Measurements from ENCODE around the gene ARID5A.
"Not testable (repeated sequence)": the region's sequence is repeated elsewhere in the genome, so short reads cannot be mapped to it uniquely, and the experiment has no call there.

The ARID5A gene

DNA sequence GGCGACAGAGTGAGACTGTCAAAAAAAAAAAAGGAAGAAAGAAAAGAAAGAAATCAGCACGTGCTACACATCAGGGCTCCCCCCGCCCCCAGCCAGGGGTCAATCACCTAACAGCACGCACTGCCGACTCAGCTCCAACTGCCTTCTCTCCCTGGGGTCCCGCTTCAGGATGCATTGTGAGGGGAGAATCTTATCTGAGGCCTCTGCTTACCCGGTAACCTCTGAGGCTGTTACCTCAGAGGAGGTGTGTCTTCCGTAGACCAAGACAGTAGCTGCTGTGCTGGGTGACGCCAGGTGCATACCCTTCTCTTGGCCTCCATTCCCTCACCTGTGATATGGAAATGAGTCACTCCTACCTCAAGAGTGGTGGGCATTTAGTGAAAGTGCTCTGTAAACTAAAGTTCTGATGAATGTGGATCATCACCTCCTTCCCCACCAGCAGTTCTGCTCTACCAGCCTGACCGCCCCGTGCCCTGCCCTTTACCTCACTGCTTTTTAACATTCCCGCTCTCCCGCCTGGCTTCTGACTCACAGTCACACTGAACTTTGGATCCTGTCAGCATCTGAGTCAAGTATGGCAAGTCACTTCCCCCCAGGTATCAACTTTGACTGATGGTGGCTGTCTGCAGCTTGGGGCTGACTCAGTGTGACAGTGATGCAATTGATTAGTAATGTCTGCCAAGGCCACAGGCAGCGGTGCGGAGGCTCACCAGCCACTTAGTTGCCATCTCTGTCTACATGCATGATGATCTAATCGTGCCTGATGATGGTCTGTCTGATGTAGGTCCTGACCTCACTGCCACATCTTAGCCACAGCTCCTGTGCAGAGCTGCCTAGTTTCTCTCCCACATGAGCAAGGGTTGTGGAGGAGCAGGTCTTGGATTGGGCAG is 20.1 kb downstream of the ARID5A start:
- no peak overlapping the region for H3K4me3 ChIP-seq (ENCODE audit: low read length)

DNA sequence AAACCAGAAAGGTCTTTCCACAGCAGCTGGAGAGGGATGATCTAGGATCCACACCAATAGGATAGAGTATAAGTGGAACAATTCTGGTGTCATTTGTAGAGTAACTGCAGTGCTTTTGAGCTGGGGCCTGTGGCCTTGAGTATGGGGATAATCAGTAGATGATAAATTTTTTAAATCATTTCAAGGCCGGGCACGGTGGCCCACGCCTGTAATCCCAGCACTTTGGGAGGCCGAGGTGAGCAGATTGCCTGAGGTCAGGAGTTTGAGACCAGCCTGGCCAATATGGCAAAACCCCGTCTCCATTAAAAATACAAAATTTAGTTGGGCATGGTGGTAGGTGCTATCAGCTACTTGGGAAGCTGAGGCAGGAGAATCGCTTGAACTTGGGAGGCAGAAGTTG is 20.9 kb downstream of the ARID5A start:
- not testable (repeated sequence) for H3K4me3 ChIP-seq (ENCODE audit: low read length); H3K4me1 ChIP-seq (ENCODE audit: insufficient read depth, low read length); H3K27ac ChIP-seq (ENCODE audit: low read length); H3K36me3 ChIP-seq (ENCODE audit: insufficient read depth, low read depth, low read length); H3K27me3 ChIP-seq (ENCODE audit: insufficient read depth, low read length); H3K9me3 ChIP-seq (ENCODE audit: insufficient read depth, low read depth, low read length); H3K9ac ChIP-seq (ENCODE audit: low read depth, low read length)

More for the DNA sequence above, 20.1 kb downstream of the ARID5A start:
- H3K9me3 ChIP-seq (ENCODE audit: insufficient read depth, low read depth, low read length), result no peaks in the 10 kb centered on the region
- H3K27me3 ChIP-seq (ENCODE audit: insufficient read depth, low read length), result no peaks in the 10 kb centered on the region
- H3K36me3 ChIP-seq (ENCODE audit: insufficient read depth, low read depth, low read length), result no peaks in the 10 kb centered on the region
- no peak overlapping the region for H3K9ac ChIP-seq (ENCODE audit: low read depth, low read length)
- H3K27ac ChIP-seq (ENCODE audit: low read length), result no peak overlapping the region
- no peaks in the 10 kb centered on the region for H3K4me1 ChIP-seq (ENCODE audit: insufficient read depth, low read length)

DNA sequence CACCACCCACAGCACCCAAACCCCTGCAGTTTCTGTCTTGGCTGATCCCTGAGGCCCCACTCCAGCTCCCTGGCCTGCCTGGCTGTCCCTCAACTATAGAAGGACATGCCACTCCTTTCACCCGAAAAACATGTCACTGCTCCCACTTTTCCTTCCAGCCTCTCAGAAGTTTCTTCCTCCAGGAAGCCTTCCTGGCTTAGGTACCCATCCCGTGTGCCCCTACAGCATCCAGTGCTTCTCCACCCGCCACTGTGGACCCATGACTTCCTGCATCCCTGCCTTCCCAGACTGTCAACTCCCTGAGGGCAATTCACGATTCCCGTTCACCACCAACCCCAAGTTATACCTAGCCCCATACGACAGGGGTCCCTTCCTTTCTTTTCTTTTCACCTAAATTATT is 21.5 kb downstream of the ARID5A start:
- H3K9me3 ChIP-seq (ENCODE audit: insufficient read depth, low read depth, low read length), result no peaks in the 10 kb centered on the region
- no peak overlapping the region for H3K27ac ChIP-seq (ENCODE audit: low read length)
- H3K27me3 ChIP-seq (ENCODE audit: insufficient read depth, low read length), result no peaks in the 10 kb centered on the region
- H3K9ac ChIP-seq (ENCODE audit: low read depth, low read length), result no peak overlapping the region
- H3K4me3 ChIP-seq (ENCODE audit: low read length), result no peak overlapping the region
- H3K4me1 ChIP-seq (ENCODE audit: insufficient read depth, low read length), result no peaks in the 10 kb centered on the region
- no peaks in the 10 kb centered on the region for H3K36me3 ChIP-seq (ENCODE audit: insufficient read depth, low read depth, low read length)

DNA sequence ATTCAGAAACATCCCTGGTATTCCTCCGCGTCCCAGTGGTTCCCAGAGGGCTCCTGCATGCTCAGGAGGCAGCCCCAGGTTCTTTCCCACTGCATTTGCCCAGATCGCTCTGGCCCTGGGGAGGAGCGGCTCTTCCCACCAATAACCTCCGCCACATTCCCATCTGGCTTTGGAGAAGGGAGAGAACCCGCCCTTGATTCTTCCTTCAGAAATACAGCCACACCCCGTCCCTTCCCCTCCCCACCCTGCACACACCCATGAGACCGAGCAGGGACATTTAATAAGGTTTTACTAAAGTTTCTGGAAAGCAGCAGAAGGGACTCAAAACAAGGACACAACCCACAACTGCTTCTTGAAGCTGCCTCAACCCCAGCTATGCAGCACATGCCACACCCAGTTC is 21.9 kb downstream of the ARID5A start:
- Histone ChIP-seq H3K4me3 (ENCODE audit: low read length) (no peak overlapping the region), H3K36me3 (ENCODE audit: insufficient read depth, low read depth, low read length) (no peaks in the 10 kb centered on the region), H3K4me1 (ENCODE audit: insufficient read depth, low read length) (no peaks in the 10 kb centered on the region), H3K27ac (ENCODE audit: low read length) (no peak overlapping the region), H3K9ac (ENCODE audit: low read depth, low read length) (no peak overlapping the region), H3K9me3 (ENCODE audit: insufficient read depth, low read depth, low read length) (no peaks in the 10 kb centered on the region), H3K27me3 (ENCODE audit: insufficient read depth, low read length) (no peaks in the 10 kb centered on the region)

DNA sequence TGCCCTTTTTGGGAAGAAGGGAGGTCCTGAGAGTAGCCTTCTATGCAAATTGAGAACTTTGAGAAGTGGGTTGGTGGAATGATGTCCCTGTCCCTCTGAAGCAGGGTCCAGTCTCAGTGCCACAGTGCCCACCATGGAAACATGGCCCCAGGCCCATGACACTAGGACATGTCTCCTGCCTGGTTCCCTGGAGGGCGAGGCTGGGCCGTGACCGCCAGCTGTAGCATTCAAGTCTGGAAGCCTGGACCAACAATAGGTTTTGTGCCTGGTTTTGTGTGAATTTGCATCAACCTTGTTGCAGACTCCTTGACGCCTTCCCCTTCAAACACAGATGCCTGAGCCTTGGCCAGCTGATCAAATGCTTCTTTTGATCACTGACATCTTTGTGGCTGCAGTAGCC is 27.5 kb downstream of the ARID5A start:
- no peak overlapping the region for H3K9ac ChIP-seq (ENCODE audit: low read depth, low read length)
- no peaks in the 10 kb centered on the region for H3K27me3 ChIP-seq (ENCODE audit: insufficient read depth, low read length)
- no peak overlapping the region for H3K4me3 ChIP-seq (ENCODE audit: low read length)
- peaks cover 11% of the 10 kb centered on the region; the same call in 1 of the 2 replicates for H3K4me1 ChIP-seq (ENCODE audit: insufficient read depth, low read length)
- no peaks in the 10 kb centered on the region for H3K36me3 ChIP-seq (ENCODE audit: insufficient read depth, low read depth, low read length)
- H3K27ac ChIP-seq (ENCODE audit: low read length), result no peak overlapping the region
- no peaks in the 10 kb centered on the region for H3K9me3 ChIP-seq (ENCODE audit: insufficient read depth, low read depth, low read length)

DNA sequence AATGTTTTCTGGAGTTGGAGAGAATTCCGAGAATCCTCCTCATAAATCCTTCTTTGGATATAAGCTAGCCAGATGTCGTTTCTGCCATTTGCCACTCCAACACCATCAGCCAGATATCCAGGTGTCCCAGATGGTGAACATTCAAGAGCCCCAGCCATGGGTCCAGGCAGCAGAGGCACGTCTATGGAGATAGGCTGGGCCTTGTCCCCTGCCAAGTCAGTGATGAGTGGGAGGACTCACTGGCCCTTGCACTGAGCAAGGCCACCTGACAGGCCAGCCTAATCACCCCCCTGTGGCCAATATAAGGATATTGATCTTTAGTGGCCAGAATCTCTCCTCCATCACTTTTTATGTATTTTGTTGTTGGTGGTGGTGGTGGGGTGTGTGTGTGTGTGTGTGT is 28.0 kb downstream of the ARID5A start:
- Histone ChIP-seq H3K27me3 (ENCODE audit: insufficient read depth, low read length) (no peaks in the 10 kb centered on the region), H3K36me3 (ENCODE audit: insufficient read depth, low read depth, low read length) (no peaks in the 10 kb centered on the region), H3K9ac (ENCODE audit: low read depth, low read length) (no peak overlapping the region), H3K27ac (ENCODE audit: low read length) (no peak overlapping the region), H3K4me3 (ENCODE audit: low read length) (peak overlapping the region; percentile 19; the same call in 1 of the 2 replicates), H3K9me3 (ENCODE audit: insufficient read depth, low read depth, low read length) (no peaks in the 10 kb centered on the region), H3K4me1 (ENCODE audit: insufficient read depth, low read length) (peaks cover 11% of the 10 kb centered on the region; the same call in 1 of the 2 replicates)

DNA sequence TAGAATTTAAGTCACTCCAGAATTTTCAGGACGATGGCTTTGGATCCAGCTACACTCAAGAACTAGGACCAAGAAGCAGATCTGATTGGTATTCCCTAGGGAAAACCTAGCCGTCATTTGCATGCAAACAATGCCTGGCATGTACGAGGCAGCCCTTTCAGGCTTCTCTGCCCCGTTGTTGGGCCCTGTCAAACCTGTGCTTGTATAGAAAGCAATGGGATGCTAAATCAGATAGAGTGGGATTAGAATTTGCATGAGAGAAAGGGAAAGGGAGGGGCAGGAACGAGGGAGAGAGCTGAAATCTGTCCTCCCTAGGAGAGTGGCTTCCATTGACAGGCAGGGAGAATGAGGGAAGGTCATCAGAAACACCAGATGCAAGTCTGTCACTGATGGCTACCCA is 28.6 kb downstream of the ARID5A start:
- Histone ChIP-seq H3K4me3 (ENCODE audit: low read length) (peak overlapping the region; percentile 30), H3K27me3 (ENCODE audit: insufficient read depth, low read length) (no peaks in the 10 kb centered on the region), H3K4me1 (ENCODE audit: insufficient read depth, low read length) (peaks cover 11% of the 10 kb centered on the region; the same call in 1 of the 2 replicates), H3K9me3 (ENCODE audit: insufficient read depth, low read depth, low read length) (no peaks in the 10 kb centered on the region), H3K9ac (ENCODE audit: low read depth, low read length) (no peak overlapping the region), H3K36me3 (ENCODE audit: insufficient read depth, low read depth, low read length) (no peaks in the 10 kb centered on the region), H3K27ac (ENCODE audit: low read length) (no peak overlapping the region)

DNA sequence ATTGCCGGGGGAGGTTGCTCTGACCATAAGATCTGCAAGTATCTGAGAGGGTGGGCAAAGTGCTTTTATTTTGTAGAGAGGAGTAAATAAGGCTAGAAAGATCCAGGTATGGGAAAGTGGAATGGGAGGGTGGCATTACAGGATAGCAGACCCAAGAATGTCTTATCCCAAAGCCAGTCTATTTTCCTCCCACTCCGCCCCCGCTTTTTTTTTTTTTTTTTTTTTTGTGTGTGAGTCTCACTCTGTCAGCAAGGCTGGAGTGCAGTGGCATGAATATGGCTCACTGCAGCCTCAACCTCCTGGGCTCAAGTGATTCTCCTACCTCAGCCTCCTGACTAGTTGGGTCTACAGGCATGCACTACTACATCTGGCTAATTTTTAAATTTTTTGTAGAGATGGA is 31.5 kb downstream of the ARID5A start:
- no peaks in the 10 kb centered on the region for H3K36me3 ChIP-seq (ENCODE audit: insufficient read depth, low read depth, low read length)
- H3K27ac ChIP-seq (ENCODE audit: low read length), result no peak overlapping the region
- H3K27me3 ChIP-seq (ENCODE audit: insufficient read depth, low read length), result no peaks in the 10 kb centered on the region
- H3K9me3 ChIP-seq (ENCODE audit: insufficient read depth, low read depth, low read length), result no peaks in the 10 kb centered on the region
- H3K9ac ChIP-seq (ENCODE audit: low read depth, low read length), result no peak overlapping the region
- H3K4me3 ChIP-seq (ENCODE audit: low read length), result no peak overlapping the region
- peaks cover 11% of the 10 kb centered on the region; the same call in 1 of the 2 replicates for H3K4me1 ChIP-seq (ENCODE audit: insufficient read depth, low read length)

DNA sequence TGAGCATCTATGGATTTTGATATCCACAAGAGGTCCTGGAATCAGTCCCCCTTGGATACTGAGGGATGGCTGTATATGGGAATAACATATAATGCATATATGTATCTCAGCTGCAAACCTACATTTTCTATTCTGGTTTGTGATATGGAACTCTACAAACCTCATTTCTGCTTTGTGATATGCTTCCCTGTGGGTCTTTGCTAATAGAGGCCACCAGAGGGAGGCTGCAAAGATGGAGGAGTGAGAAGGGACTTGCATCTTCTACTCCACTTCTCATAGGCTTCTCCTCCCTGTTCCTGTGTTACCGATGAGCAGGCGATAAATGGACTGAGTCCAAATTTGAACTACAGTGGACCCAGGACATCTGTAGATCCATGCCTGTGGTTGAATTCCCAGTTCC is 37.8 kb downstream of the ARID5A start:
- Histone ChIP-seq H3K9me3 (ENCODE audit: insufficient read depth, low read depth, low read length) (no peaks in the 10 kb centered on the region), H3K27ac (ENCODE audit: low read length) (no peak overlapping the region), H3K27me3 (ENCODE audit: insufficient read depth, low read length) (no peaks in the 10 kb centered on the region), H3K4me1 (ENCODE audit: insufficient read depth, low read length) (no peaks in the 10 kb centered on the region), H3K9ac (ENCODE audit: low read depth, low read length) (no peak overlapping the region), H3K4me3 (ENCODE audit: low read length) (no peak overlapping the region), H3K36me3 (ENCODE audit: insufficient read depth, low read depth, low read length) (no peaks in the 10 kb centered on the region)

DNA sequence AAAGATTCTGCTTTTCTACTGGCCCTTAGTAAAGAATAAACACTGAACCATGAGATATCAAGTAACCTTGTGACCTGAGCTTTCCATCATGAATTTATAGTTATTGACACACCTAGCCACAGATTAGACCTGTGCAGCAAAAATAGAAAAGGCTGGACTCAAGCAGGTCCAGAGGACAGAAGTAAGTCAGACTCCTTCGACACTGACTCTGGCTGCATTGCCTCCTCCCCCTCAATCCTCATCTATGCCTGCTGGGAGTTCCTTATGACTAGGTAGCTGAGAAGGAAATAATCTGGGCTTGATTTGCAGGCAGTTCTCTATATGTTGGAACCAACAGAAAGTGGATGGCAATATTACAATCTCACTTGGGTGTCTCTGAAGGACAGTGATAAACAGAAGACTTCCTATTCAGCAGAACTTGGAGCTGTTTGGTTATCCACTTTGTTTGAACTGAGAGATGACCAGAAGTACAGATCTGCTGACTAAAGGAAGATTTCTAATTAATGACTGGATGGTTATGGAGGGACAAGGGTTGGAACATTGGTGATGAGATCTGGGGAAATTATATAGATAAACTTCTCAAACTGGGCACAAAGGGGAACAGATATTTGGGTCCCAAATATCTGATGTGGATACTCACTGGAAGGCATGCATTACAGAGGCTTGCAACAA is 39.4 kb downstream of the ARID5A start:
- Histone ChIP-seq H3K4me3 (ENCODE audit: low read length) (no peak overlapping the region), H3K36me3 (ENCODE audit: insufficient read depth, low read depth, low read length) (no peaks in the 10 kb centered on the region), H3K9me3 (ENCODE audit: insufficient read depth, low read depth, low read length) (no peaks in the 10 kb centered on the region), H3K9ac (ENCODE audit: low read depth, low read length) (no peak overlapping the region), H3K4me1 (ENCODE audit: insufficient read depth, low read length) (no peaks in the 10 kb centered on the region), H3K27me3 (ENCODE audit: insufficient read depth, low read length) (no peaks in the 10 kb centered on the region), H3K27ac (ENCODE audit: low read length) (no peak overlapping the region)

DNA sequence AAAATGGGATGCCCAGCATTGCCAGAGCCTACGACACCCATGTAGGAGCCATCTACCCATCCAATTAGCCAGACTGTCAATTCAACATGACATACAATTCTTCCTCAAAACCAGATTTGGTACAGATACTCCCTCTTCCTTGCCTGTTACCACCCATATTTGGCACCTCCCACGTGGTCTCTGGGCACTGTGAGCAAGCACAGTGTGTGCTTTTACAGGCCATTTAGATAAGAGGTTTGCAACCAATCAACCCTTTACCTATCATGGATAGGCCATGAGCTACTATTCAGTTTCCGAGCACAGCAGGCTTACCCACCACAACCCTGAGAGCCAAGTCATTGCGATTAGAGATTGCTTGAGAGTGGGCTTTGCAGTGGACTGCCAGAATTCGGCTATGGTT is 40.9 kb downstream of the ARID5A start:
- Histone ChIP-seq H3K4me1 (ENCODE audit: insufficient read depth, low read length) (no peaks in the 10 kb centered on the region), H3K4me3 (ENCODE audit: low read length) (no peak overlapping the region), H3K9ac (ENCODE audit: low read depth, low read length) (no peak overlapping the region), H3K9me3 (ENCODE audit: insufficient read depth, low read depth, low read length) (no peaks in the 10 kb centered on the region), H3K27me3 (ENCODE audit: insufficient read depth, low read length) (no peaks in the 10 kb centered on the region), H3K27ac (ENCODE audit: low read length) (no peak overlapping the region), H3K36me3 (ENCODE audit: insufficient read depth, low read depth, low read length) (no peaks in the 10 kb centered on the region)

DNA sequence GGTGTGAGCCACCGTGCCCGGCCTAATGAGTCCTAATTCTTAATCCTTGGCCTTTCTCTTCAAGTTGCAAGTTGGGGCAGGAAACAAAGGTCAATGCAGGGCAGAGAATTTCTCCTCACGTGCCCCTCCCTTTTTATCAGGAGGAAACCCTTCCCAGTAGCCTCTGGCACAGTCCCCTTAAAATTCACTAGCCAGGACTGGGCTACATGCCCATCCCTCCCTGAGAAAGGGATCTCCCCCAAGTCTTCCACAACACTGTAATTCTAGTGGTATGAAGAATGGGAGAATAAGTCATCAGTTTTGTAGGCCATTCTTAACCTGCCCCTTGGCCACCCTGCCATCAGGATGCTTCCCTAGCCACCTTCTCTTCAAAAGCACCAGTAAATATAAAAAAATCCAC is 42.2 kb downstream of the ARID5A start:
- H3K9ac ChIP-seq (ENCODE audit: low read depth, low read length), result no peak overlapping the region
- no peaks in the 10 kb centered on the region for H3K27me3 ChIP-seq (ENCODE audit: insufficient read depth, low read length)
- no peaks in the 10 kb centered on the region for H3K4me1 ChIP-seq (ENCODE audit: insufficient read depth, low read length)
- H3K27ac ChIP-seq (ENCODE audit: low read length), result no peak overlapping the region
- H3K36me3 ChIP-seq (ENCODE audit: insufficient read depth, low read depth, low read length), result no peaks in the 10 kb centered on the region
- H3K9me3 ChIP-seq (ENCODE audit: insufficient read depth, low read depth, low read length), result no peaks in the 10 kb centered on the region
- H3K4me3 ChIP-seq (ENCODE audit: low read length), result no peak overlapping the region
